Liver (tissue), 9 donors: ENCODE data around the gene ADAP1. TPM values are rescaled to one million over a fixed set of nuclear protein-coding genes. Genes with fewer than 3 reads are reported as not detected.

Experiments used
- DNase-seq: peaks from one replicate; pipeline ENCODE4 v3.0.0-alpha.2; 2017; ENCODE audit warnings: low spot score
- H3K27ac ChIP-seq, 2 donors: one replicate each; pipeline ENCODE4 v1.7.0; 2013; ENCODE audit warnings: inconsistent platforms in 2 of 2, low read length in 2 of 2, control low read depth in 1 of 2, low read depth in 1 of 2, mild to moderate bottlenecking in 1 of 2
- H3K27me3 ChIP-seq, 4 donors: one replicate each; pipeline versions ENCODE4 v1.6.1 to v1.7.0; 2013; ENCODE audit warnings: low read length in 3 of 4, inconsistent platforms in 1 of 4, mild to moderate bottlenecking in 1 of 4, moderate library complexity in 1 of 4; ENCODE audit not compliant: control insufficient read depth in 4 of 4, insufficient read depth in 4 of 4
- H3K36me3 ChIP-seq, 4 donors: one replicate each; pipeline versions ENCODE4 v1.6.1 to v1.7.0; 2013; ENCODE audit warnings: low read length in 3 of 4, mild to moderate bottlenecking in 3 of 4, low read depth in 1 of 4, moderate library complexity in 1 of 4; ENCODE audit not compliant: control insufficient read depth in 4 of 4, insufficient read depth in 3 of 4
- H3K4me1 ChIP-seq, 4 donors: one replicate each; pipeline versions ENCODE4 v1.6.1 to v1.7.0; 2013; ENCODE audit warnings: low read length in 3 of 4, mild to moderate bottlenecking in 3 of 4, moderate library complexity in 1 of 4; ENCODE audit not compliant: control insufficient read depth in 4 of 4, insufficient read depth in 4 of 4
- H3K4me3 ChIP-seq, 3 donors: one replicate each; pipeline versions ENCODE4 v1.6.1 to v1.7.0; 2013; ENCODE audit warnings: low read length in 3 of 3, control low read depth in 1 of 3, low read depth in 1 of 3, mild to moderate bottlenecking in 1 of 3
- H3K9ac ChIP-seq, 2 donors: one replicate each; pipeline ENCODE4 v1.7.0; 2013; ENCODE audit warnings: low read length in 2 of 2, mild to moderate bottlenecking in 2 of 2, moderate library complexity in 2 of 2, control low read depth in 1 of 2, low read depth in 1 of 2
- H3K9me3 ChIP-seq, 4 donors: one replicate each; pipeline versions ENCODE4 v1.6.1 to v1.7.0; 2013; ENCODE audit warnings: low read length in 3 of 4; ENCODE audit not compliant: control insufficient read depth in 4 of 4
- ATF3 ChIP-seq: IDR thresholded peaks from 2 replicates; pipeline ENCODE4 v1.6.1; 2016; ENCODE audit warnings: antibody characterized with exemption
- CTCF ChIP-seq: fragments of 150-350 bp; IDR thresholded peaks from 2 replicates; pipeline ENCODE4 v1.5.1; 2017; ENCODE audit warnings: improper control_type of control experiment, low read depth, low read length; ENCODE audit not compliant: missing input control
- EGR1 ChIP-seq, 2 donors: IDR thresholded peaks; 2 replicates each; pipeline ENCODE4 v1.6.1; 2016 to 2018; ENCODE audit warnings: antibody characterized with exemption in 2 of 2, low read depth in 2 of 2
- FOXA1 ChIP-seq: IDR thresholded peaks from 2 replicates; pipeline ENCODE4 v1.6.1; 2016; ENCODE audit warnings: antibody characterized with exemption
- FOXA2 ChIP-seq: IDR thresholded peaks from 2 replicates; pipeline ENCODE4 v1.6.1; 2016; ENCODE audit warnings: antibody characterized with exemption
- GABPA ChIP-seq, 2 donors: IDR thresholded peaks in 1 of 2; conservative IDR thresholded peaks in 1 of 2; 2 replicates each; pipeline ENCODE4 v1.6.1; 2016; ENCODE audit warnings: antibody characterized with exemption in 2 of 2, mild to moderate bottlenecking in 1 of 2, moderate library complexity in 1 of 2
- HNF4A ChIP-seq, 2 donors: conservative IDR thresholded peaks; 2 replicates each; pipeline ENCODE4 v1.6.1; 2016; ENCODE audit warnings: antibody characterized with exemption in 2 of 2, mild to moderate bottlenecking in 2 of 2
- HNF4G ChIP-seq: IDR thresholded peaks from 2 replicates; pipeline ENCODE4 v1.6.1; 2016; ENCODE audit warnings: antibody characterized with exemption
- JUND ChIP-seq, 2 donors: IDR thresholded peaks; 2 replicates each; pipeline ENCODE4 v1.6.1; 2016; ENCODE audit warnings: antibody characterized with exemption in 2 of 2
- MAX ChIP-seq: IDR thresholded peaks from 2 replicates; pipeline ENCODE4 v1.6.1; 2016; ENCODE audit warnings: antibody characterized with exemption
- RAD21 ChIP-seq, 2 donors: IDR thresholded peaks; 2 replicates each; pipeline ENCODE4 v1.6.1; 2016; ENCODE audit warnings: antibody characterized with exemption in 2 of 2, mild to moderate bottlenecking in 2 of 2
- REST ChIP-seq: IDR thresholded peaks from 2 replicates; pipeline ENCODE4 v1.6.1; 2016; ENCODE audit warnings: antibody characterized with exemption, mild to moderate bottlenecking
- SP1 ChIP-seq: IDR thresholded peaks from 2 replicates; pipeline ENCODE4 v1.6.1; 2018; ENCODE audit warnings: antibody characterized with exemption, mild to moderate bottlenecking
- TAF1 ChIP-seq: conservative IDR thresholded peaks from 2 replicates; pipeline ENCODE4 v1.6.1; 2016; ENCODE audit warnings: antibody characterized with exemption, mild to moderate bottlenecking
- YY1 ChIP-seq: IDR thresholded peaks from 2 replicates; pipeline ENCODE4 v1.6.1; 2016; ENCODE audit warnings: antibody characterized with exemption, mild to moderate bottlenecking
- WGBS: extraction: QIAGEN DNeasy Blood & Tissue Kit; methylation state at CpG from one replicate; pipeline ENCODE4 v1.1.7; 2013; 5-methylcytosine and 5-hydroxymethylcytosine counted together
- polyA plus RNA-seq, 2 donors: library from polyadenylated mRNA; stranded (reverse) in 1 of 2; unstranded in 1 of 2; fragments of 200-250 nt in 1 of 2; fragments of >200 nt in 1 of 2; fragmentation: Nextera tagmentation in 1 of 2; extraction: Ambion mirVana in 1 of 2; gene quantifications; one replicate each; pipeline versions ENCODE4 v1.2.1 to v1.2.3, GENCODE V29; 2013 to 2015
- total RNA-seq, 2 donors: library from RNA; depleted of rRNA; stranded (reverse); fragments of >200 nt; gene quantifications; one replicate each; pipeline ENCODE4 v1.2.3, GENCODE V29; 2014
- donor health status: healthy.
- donor health status: healthy.
- donor health status: healthy.
- donor health status: healthy.
- donor health status: healthy.

Gene ADAP1
- total and polyA plus RNA-seq, 4 donors, result 0.46 to 3.7 (median 2.7) TPM

GRCh38 chr7:896346-897075 is 58.0 kb downstream of the ADAP1 start (continued):
- no peak for TF ChIP-seq REST
- TF ChIP-seq JUND (IDR thresholded peaks at IDR 0.05), result no peak
- TF ChIP-seq FOXA2, result no peak
- TF ChIP-seq SP1, result no peak
- no peak for TF ChIP-seq HNF4G

GRCh38 chr7:895451-896052 is 58.9 kb downstream of the ADAP1 start:
- Histone ChIP-seq H3K4me1 (peaks cover 0 to 10% (median 3%) of the 10 kb centered on the region in 4 donors), H3K36me3 (peaks cover 27 to 59% (median 35%) of the 10 kb centered on the region in 4 donors), H3K9me3 (no peaks in the 10 kb centered on the region), H3K27me3 (no peaks in the 10 kb centered on the region), H3K27ac (no peak overlapping the region), H3K4me3 (no peak overlapping the region), H3K9ac (no peak overlapping the region)
- TF ChIP-seq FOXA2 (no peak), ATF3 (no peak), RAD21 (IDR thresholded peaks at IDR 0.05) (no peak), FOXA1 (no peak), TAF1 (no peak), REST (no peak), GABPA (IDR thresholded peaks at IDR 0.05 in 1 of 2, conservative IDR thresholded peaks at IDR 0.05 in 1 of 2) (no peak), HNF4A (conservative IDR thresholded peaks at IDR 0.05) (no peak), SP1 (no peak), CTCF (no peak), EGR1 (IDR thresholded peaks at IDR 0.05; ENCODE audit: low read depth in 2 of 2) (no peak), YY1 (no peak), HNF4G (no peak), MAX (no peak)
- 97% methylated on average over 52 of the region's 52 CpGs for WGBS
- no peak for DNase-seq
